HCT116 (cell line): ENCODE data around the gene PARP8.

ENCODE experiments used
- CBX3 ChIP-seq: IDR thresholded peaks from 2 replicates; pipeline ENCODE4 v1.6.1; 2012; ENCODE audit warnings: low read depth
- CEBPB ChIP-seq: IDR thresholded peaks from 2 replicates; pipeline ENCODE4 v1.6.1; 2012; ENCODE audit warnings: low read depth
- EZH2 ChIP-seq: fragments of 200-600 bp; sonication (generic); IDR thresholded peaks from 2 replicates; pipeline ENCODE4 v1.6.1; 2017; ENCODE audit warnings: antibody characterized with exemption, mixed run types
- EZH2phosphoT487 ChIP-seq: fragments of 200-600 bp; IDR thresholded peaks from 2 replicates; pipeline ENCODE4 v1.6.1; 2018; ENCODE audit warnings: antibody characterized with exemption, borderline replicate concordance
- POLR2A ChIP-seq: IDR thresholded peaks from 2 replicates; pipeline ENCODE4 v1.7.0; 2011; ENCODE audit warnings: borderline replicate concordance; ENCODE audit not compliant: insufficient read depth, insufficient read length; ENCODE audit errors: extremely low read depth
- POLR2AphosphoS5 ChIP-seq: IDR thresholded peaks from 2 replicates; pipeline ENCODE4 v1.6.1; 2011; ENCODE audit warnings: mild to moderate bottlenecking, low read depth, low read length, moderate library complexity
- SIN3A ChIP-seq: IDR thresholded peaks from 2 replicates; pipeline ENCODE4 v1.6.1; 2012; ENCODE audit warnings: low read depth
- TCF7L2 ChIP-seq: IDR thresholded peaks from 2 replicates; pipeline ENCODE4 v1.7.0; 2011; ENCODE audit warnings: borderline replicate concordance, inconsistent platforms; ENCODE audit not compliant: insufficient read depth, insufficient read length; ENCODE audit errors: extremely low read depth
- YY1 ChIP-seq: IDR thresholded peaks from 2 replicates; pipeline ENCODE4 v1.6.1; 2011; ENCODE audit warnings: low read length, low read depth, moderate library complexity, mild to moderate bottlenecking; ENCODE audit not compliant: insufficient replicate concordance; ENCODE audit errors: extremely low read depth
- ZNF274 ChIP-seq: fragments of 200-500 bp; sonication (Bioruptor generic); IDR thresholded peaks from 2 replicates; pipeline ENCODE4 v1.6.1; 2014; ENCODE audit warnings: mild to moderate bottlenecking, low read depth, low read length, inconsistent platforms
- TF ChIP-seq, protein P1 (sequence below), 3 experiments: fragments of 200-600 bp in 1 of 3; sonication (generic) in 1 of 3; IDR thresholded peaks in 2 of 3; conservative IDR thresholded peaks in 1 of 3; 2 replicates each; pipeline ENCODE4 v1.5.1; 2012 to 2017; ENCODE audit warnings: low read depth in 2 of 3, low read length in 2 of 3, antibody characterized with exemption in 1 of 3, borderline replicate concordance in 1 of 3, control low read depth in 1 of 3, mild to moderate bottlenecking in 1 of 3, mixed read lengths in 1 of 3, mixed run types in 1 of 3, moderate library complexity in 1 of 3; ENCODE audit not compliant: insufficient read depth in 1 of 3
- TF ChIP-seq, protein P2 (sequence below): IDR thresholded peaks from 2 replicates; pipeline ENCODE4 v1.6.1; 2012
- TF ChIP-seq, protein P3 (sequence below): IDR thresholded peaks from 2 replicates; pipeline ENCODE4 v1.6.1; 2012; ENCODE audit warnings: low read depth

DNA sequence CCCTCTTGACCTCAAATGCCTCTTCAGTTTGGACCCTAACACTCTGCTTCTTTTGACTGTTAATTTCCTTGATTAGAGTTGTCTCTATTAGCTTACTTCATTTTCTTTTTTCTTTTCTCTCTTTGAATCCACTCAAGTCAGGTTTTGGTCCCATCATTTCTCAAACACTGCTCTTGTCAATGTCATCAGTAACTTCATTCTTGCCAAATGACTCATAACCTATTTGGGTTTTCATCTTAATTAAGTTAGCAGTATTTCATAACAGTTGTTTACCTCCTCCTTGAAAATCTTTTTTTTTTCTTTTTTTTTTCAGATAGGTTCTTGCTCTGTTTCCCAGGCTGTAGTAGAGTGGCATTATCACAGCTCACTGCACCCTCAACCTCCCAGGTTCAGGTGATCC, 119.6 kb downstream of the PARP8 start:
- TF ChIP-seq, protein P1, sequence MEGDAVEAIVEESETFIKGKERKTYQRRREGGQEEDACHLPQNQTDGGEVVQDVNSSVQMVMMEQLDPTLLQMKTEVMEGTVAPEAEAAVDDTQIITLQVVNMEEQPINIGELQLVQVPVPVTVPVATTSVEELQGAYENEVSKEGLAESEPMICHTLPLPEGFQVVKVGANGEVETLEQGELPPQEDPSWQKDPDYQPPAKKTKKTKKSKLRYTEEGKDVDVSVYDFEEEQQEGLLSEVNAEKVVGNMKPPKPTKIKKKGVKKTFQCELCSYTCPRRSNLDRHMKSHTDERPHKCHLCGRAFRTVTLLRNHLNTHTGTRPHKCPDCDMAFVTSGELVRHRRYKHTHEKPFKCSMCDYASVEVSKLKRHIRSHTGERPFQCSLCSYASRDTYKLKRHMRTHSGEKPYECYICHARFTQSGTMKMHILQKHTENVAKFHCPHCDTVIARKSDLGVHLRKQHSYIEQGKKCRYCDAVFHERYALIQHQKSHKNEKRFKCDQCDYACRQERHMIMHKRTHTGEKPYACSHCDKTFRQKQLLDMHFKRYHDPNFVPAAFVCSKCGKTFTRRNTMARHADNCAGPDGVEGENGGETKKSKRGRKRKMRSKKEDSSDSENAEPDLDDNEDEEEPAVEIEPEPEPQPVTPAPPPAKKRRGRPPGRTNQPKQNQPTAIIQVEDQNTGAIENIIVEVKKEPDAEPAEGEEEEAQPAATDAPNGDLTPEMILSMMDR (IDR thresholded peaks at IDR 0.05 in 2 of 3, conservative IDR thresholded peaks at IDR 0.05 in 1 of 3; ENCODE audit: borderline replicate concordance in 1 of 3, insufficient read depth in 1 of 3, low read depth in 2 of 3, low read length in 2 of 3) = no peak
- TF ChIP-seq POLR2A (no peak), EZH2 (no peak), CBX3 (no peak), EZH2phosphoT487 (no peak), POLR2AphosphoS5 (no peak), YY1 (no peak), TCF7L2 (no peak), ZNF274 (no peak), SIN3A (no peak), CEBPB (no peak)
- TF ChIP-seq, protein P2, sequence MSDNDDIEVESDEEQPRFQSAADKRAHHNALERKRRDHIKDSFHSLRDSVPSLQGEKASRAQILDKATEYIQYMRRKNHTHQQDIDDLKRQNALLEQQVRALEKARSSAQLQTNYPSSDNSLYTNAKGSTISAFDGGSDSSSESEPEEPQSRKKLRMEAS = no peak
- TF ChIP-seq, protein P3, sequence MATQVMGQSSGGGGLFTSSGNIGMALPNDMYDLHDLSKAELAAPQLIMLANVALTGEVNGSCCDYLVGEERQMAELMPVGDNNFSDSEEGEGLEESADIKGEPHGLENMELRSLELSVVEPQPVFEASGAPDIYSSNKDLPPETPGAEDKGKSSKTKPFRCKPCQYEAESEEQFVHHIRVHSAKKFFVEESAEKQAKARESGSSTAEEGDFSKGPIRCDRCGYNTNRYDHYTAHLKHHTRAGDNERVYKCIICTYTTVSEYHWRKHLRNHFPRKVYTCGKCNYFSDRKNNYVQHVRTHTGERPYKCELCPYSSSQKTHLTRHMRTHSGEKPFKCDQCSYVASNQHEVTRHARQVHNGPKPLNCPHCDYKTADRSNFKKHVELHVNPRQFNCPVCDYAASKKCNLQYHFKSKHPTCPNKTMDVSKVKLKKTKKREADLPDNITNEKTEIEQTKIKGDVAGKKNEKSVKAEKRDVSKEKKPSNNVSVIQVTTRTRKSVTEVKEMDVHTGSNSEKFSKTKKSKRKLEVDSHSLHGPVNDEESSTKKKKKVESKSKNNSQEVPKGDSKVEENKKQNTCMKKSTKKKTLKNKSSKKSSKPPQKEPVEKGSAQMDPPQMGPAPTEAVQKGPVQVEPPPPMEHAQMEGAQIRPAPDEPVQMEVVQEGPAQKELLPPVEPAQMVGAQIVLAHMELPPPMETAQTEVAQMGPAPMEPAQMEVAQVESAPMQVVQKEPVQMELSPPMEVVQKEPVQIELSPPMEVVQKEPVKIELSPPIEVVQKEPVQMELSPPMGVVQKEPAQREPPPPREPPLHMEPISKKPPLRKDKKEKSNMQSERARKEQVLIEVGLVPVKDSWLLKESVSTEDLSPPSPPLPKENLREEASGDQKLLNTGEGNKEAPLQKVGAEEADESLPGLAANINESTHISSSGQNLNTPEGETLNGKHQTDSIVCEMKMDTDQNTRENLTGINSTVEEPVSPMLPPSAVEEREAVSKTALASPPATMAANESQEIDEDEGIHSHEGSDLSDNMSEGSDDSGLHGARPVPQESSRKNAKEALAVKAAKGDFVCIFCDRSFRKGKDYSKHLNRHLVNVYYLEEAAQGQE = no peak
